Lower leg skin (tissue), 3 donors: Measurements from ENCODE around the gene CYBA.

Experiments
- CTCF ChIP-seq, 3 donors: fragments of 450-650 bp; IDR thresholded peaks; one replicate each; pipeline ENCODE4 v1.5.1; 2016; ENCODE audit warnings: antibody characterized with exemption in 3 of 3, mild to moderate bottlenecking in 3 of 3, moderate library complexity in 2 of 3
- POLR2A ChIP-seq, 2 donors: fragments of 450-650 bp; IDR thresholded peaks; one replicate each; pipeline ENCODE4 v1.6.1; 2016 to 2017; ENCODE audit warnings: antibody characterized with exemption in 2 of 2, mild to moderate bottlenecking in 1 of 2, moderate library complexity in 1 of 2

- TF ChIP-seq CTCF (IDR thresholded peaks at IDR 0.05): no peak
- no peak for TF ChIP-seq POLR2A (IDR thresholded peaks at IDR 0.05)
Observed at GRCh38 chr16:88695218-88695617, 44.4 kb upstream of the CYBA start.
